ENCODE data around the gene HSD11B1L.
"Not testable (repeated sequence)": the region's sequence is repeated elsewhere in the genome, so short reads cannot be mapped to it uniquely, and the experiment has no call there.

Gene HSD11B1L

DNA sequence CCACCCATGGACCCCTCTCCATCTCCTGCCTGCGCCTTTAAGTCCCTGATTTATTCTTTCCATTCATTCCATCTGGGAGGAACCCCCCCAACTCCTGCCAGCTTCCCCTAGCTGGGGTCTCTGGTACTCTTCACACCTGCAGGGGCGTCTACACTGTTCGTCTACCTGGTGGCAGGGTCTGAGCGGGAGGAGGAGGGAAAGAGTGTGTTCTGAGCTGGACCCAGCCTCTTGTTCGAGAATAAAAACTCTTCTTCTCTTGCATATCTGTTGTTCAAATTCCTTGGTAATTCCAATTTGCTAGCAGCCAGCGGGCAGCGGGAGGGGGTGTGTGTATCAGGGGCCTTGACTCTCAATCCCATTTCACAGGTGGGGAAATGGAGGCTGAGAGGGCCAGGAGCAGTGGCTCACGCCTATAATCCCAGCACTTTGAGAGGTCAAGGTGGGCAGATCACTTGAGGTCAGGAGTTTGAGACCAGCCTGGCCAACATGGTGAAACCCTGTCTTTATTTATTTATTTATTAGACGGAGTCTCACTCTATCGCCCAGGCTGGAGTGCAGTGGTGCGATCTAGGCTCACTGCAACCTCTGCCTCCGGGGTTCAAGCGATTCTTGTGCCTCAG lies 7.5 kb downstream of the HSD11B1L start:
- DNase-seq, result not testable (repeated sequence)

- peak; percentile 92 for DNase-seq
Observed at GRCh38 chr19:5690125-5690954, 9.5 kb downstream of the HSD11B1L start, which contains the start of gene RPL36. RPL36 (plus strand) TSS chr19:5690295; CDS start chr19:5690508, 213 bp downstream.

DNA sequence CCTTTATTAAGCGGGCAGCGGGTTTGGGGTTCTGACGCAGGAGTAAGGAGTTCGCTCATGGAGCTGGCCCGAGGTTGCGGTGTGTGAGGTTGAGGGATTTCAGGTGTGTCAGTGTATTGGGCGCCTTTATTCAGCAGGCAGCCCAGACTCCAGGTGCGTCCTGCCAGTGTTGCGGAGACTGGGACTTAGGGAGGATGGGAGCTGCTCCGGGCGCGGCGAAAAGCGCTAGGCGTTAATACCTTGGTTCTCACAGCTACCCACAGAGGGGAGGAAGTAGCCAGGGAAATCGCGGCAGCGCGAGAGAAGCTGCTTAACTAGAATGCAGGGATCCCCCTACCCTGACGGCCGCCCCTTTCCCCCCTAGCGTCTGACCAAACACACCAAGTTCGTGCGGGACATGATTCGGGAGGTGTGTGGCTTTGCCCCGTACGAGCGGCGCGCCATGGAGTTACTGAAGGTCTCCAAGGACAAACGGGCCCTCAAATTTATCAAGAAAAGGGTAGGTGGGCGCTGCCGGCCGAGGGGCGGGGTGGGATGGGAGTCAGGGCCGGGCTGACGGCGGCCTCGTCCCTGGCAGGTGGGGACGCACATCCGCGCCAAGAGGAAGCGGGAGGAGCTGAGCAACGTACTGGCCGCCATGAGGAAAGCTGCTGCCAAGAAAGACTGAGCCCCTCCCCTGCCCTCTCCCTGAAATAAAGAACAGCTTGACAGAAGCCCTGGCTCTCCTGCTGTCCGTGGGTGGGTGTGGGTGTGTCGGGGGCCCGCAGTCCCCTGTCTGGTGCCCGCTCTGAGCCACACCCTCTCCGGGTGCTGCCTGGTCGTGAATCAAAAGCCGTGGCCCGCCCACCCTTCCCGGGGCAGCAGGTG lies 10.4 kb downstream of the HSD11B1L start:
- peak; percentile 24 for DNase-seq

GRCh38 chr19:5691822-5692722 lies 11.2 kb downstream of the HSD11B1L start:
- no peak for DNase-seq

- no peak for DNase-seq
Observed at GRCh38 chr19:5692723-5693194, 11.9 kb downstream of the HSD11B1L start.

DNA sequence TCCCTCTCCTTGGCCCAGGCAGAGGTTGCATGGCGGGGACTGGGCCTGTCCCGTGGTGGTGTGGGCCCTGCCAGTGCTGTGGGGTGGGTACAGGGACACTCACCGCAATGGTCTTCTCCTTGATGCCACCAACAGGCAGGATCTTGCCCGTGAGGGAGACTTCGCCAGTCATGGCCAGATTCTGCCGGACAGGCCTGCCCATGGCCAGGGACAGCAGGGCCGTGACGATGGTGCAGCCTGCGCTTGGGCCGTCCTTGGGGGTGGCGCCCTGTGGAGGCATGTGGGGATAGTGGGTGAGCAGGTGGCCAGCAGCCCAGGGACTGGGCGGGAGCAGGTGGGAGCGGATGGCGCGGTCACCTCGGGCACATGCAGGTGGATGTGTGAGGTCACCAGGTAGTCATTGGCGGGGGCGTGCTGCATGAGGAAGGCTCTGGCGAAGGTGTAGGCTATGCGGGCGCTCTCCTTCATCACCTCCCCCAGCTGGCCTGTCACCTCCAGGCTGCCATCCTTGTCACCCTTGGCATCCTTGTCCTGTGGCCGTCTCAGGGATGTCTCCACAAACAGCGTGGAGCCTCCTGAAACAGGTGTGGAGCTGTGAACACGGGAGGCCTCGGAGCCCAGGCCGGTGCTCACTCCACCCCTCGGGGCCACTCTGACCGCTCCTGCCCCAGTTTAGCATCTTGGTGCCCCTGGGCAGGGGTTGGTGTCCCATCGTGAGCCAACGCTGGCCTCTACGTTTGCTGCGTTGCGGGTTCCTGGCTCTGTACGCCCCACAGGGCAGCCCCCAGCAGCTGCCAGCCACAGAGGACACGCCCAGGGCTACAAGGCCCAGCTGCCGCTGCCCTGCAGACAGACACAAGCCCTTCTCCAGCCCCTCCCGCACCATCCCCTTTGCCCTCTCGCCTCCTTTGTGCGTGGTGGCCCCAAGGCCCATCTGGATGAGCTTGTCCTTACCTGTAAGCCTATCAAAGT lies 12.7 kb downstream of the HSD11B1L start:
- DNase-seq, result no peak

GRCh38 chr19:5694167-5694955 lies 13.5 kb downstream of the HSD11B1L start:
- DNase-seq, result no peak

DNA sequence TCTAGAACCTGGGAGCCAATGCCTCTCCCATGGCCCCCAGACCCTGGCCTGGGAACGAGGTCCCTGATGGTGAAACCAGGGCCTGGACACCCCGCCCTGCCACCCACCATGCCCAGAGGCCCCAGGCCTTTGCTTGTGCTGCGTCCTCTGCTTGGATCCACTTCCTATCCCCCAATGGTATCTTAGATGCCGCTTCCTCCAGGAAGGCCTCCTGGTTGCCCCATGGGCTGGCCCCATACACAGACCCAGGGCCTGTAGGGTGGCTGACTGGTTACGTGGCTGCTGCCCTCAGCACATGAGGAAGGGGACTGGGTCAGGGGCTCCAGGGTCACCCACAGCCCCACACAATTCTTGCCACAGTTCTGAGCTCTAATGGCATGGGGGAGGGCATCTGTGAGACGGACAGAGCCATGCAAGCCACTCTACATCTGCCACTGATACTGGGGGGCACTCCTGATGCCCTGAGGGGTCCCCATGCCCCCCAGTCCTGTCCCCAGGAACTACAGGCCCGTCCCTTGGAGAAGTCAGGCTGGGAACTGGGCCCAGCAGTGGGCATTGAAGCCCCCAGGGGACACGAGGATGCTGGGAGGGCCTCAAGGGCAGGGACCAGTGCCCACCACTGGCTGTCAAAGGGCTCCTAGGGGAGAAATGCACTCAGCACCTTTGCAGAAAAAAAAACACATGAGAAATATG lies 14.3 kb downstream of the HSD11B1L start:
- DNase-seq, result no peak

GRCh38 chr19:5695649-5696195 lies 14.9 kb downstream of the HSD11B1L start:
- no peak for DNase-seq

GRCh38 chr19:5696196-5697021 lies 15.6 kb downstream of the HSD11B1L start:
- DNase-seq, result no peak

DNA sequence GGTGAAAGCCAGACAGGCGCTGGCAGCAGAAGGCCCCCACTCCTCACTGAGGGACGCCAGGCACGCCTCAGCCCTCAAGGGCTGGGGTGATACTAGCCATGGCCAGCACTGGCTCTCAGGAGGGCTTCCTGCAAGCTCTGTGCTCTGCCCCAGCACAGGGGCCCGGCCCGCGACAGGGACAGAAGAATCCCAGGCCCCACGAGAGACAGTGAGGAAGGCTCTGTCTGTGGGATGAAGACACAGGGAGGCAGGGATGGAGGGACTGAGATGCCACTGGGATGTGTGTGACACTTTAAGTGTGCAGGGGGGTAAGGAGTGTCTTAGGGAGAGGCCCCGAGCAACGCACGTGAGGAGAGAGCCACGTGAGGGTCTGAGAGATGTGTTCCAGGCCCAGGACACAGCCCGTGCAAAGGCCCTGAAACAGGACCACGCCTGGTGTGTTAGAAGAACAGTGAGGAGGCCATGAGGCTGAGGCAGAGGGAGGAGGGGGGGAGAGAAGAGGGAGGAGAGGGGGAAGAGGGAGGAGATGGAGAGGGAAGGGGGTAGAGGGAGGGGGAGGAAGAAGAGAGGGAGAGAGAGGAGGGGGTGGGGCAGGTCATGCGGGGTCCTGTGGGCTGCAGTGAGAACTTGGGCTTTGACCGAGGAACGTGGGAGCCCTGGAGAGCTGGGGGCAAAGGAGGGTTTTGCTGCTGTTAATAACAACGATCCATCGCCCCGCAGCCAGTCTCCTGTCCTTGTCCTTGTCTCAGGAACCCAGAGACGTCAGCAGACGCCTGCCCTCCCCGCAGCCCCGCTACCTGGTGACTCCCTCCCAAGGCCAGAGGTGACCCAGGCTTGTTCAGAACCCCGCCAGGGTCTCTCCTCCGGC lies 16.4 kb downstream of the HSD11B1L start:
- DNase-seq, result no peak

GRCh38 chr19:5697890-5698634 lies 17.2 kb downstream of the HSD11B1L start:
- DNase-seq, result no peak

- DNase-seq, result no peak
Observed at GRCh38 chr19:5698635-5699422, 18.0 kb downstream of the HSD11B1L start.

GRCh38 chr19:5700455-5701092 lies 19.7 kb downstream of the HSD11B1L start:
- DNase-seq, result no peak

GRCh38 chr19:5702053-5702410 lies 21.2 kb downstream of the HSD11B1L start:
- DNase-seq, result not testable (repeated sequence)

Data from HCEC 1CT (cell line).